Astrocyte of the cerebellum (primary cell): ENCODE data around the gene TANC1.

Experiments used
- DNase-seq: peaks from one replicate; pipeline ENCODE4 v3.0.0-alpha.2; 2011; ENCODE audit warnings: low read depth
- H3K4me3 ChIP-seq: 2 replicates; pipeline ENCODE4 v1.5.1; 2011; ENCODE audit warnings: mild to moderate bottlenecking, low read depth, low read length, moderate library complexity
- CTCF ChIP-seq: IDR thresholded peaks from 2 replicates; pipeline ENCODE4 v1.5.1; 2012; ENCODE audit warnings: low read length, low read depth, moderate library complexity, mild to moderate bottlenecking; ENCODE audit errors: missing control alignments
- in situ Hi-C: cut with HindIII; loops from 2 replicates; pipeline ENCODE4 v1.10.0; 2017; ENCODE audit warnings: low sequenced_read_pairs

TANC1 gene

GRCh38 chr2:159017837-159018236 is 49.4 kb downstream of the TANC1 start:
- no peak for DNase-seq
- TF ChIP-seq CTCF, result no peak
- in situ Hi-C loops, result no loop called here
- no peak overlapping the region for H3K4me3 ChIP-seq

GRCh38 chr2:159019021-159019420 is 50.6 kb downstream of the TANC1 start:
- DNase-seq, result no peak
- TF ChIP-seq CTCF, result no peak
- in situ Hi-C loops, result no loop called here
- no peak overlapping the region for H3K4me3 ChIP-seq

- TF ChIP-seq CTCF, result no peak
- DNase-seq, result no peak
- H3K4me3 ChIP-seq, result no peak overlapping the region
- in situ Hi-C loops, result no loop called here
Observed at GRCh38 chr2:159022019-159022418, 53.6 kb downstream of the TANC1 start.

GRCh38 chr2:159026170-159026569 is 57.7 kb downstream of the TANC1 start:
- TF ChIP-seq CTCF, result no peak
- no peak for DNase-seq
- no peak overlapping the region for H3K4me3 ChIP-seq
- in situ Hi-C loops, result no loop called here

- DNase-seq, result no peak
- no peak overlapping the region for H3K4me3 ChIP-seq
- TF ChIP-seq CTCF, result no peak
- in situ Hi-C loops, result no loop called here
Observed at GRCh38 chr2:159028776-159029175, 60.3 kb downstream of the TANC1 start.

- DNase-seq, result no peak
- no peak overlapping the region for H3K4me3 ChIP-seq
- TF ChIP-seq CTCF, result no peak
- in situ Hi-C loops, result no loop called here
Observed at GRCh38 chr2:159029936-159030335, 61.5 kb downstream of the TANC1 start.
